Endothelial cell of umbilical vein (primary cell): ENCODE measurements around the gene COMMD9. TPM values are rescaled to one million over a fixed set of nuclear protein-coding genes. Genes with fewer than 3 reads are reported as not detected.

ENCODE experiments used
- BruUV-seq: library from RNA; stranded (reverse); fragments of 400-500 nt; replicated peaks from 2 replicates; lab custom pipeline; 2021; lab: Mats Ljungman, UMichigan
- CTCF ChIA-PET: fragments of 300-600, 350-600 bp; sonication (Branson Sonifier 250); formaldehyde crosslinking; loops from one replicate; lab custom pipeline; 2021; ENCODE audit warnings: antibody characterized with exemption, inconsistent platforms; lab: Charles Lee
- POLR2A ChIA-PET: fragments of 300-600, 350-600 bp; sonication (Branson Sonifier 250); formaldehyde crosslinking; loops from one replicate; lab custom pipeline; 2021; ENCODE audit warnings: antibody characterized with exemption, inconsistent platforms; lab: Charles Lee
- DNase-seq: peaks from one replicate; pipeline ENCODE4 v3.0.0-alpha.2; 2011; ENCODE audit warnings: low read depth, low spot score
- FAIRE-seq: peaks from 2 replicates; lab custom pipeline; 2011; peaks lifted over from hg19 to GRCh38; lab: Jason Lieb, UNC
- H2AFZ ChIP-seq: 2 replicates; pipeline ENCODE4 v1.6.0; 2012; ENCODE audit warnings: low read depth, low read length, control low read depth, inconsistent platforms
- H3K27ac ChIP-seq: 2 replicates; pipeline ENCODE4 v1.5.1; 2011; ENCODE audit warnings: low read depth, mild to moderate bottlenecking, control low read depth, low read length, moderate library complexity; ENCODE audit not compliant: insufficient read depth
- H3K27me3 ChIP-seq, 2 experiments: 2 replicates each; pipeline versions ENCODE4 v1.6.0 to v1.6.1; 2011; ENCODE audit warnings: low read length in 2 of 2, mixed read lengths in 1 of 2; ENCODE audit not compliant: control insufficient read depth in 2 of 2, insufficient read depth in 2 of 2
- H3K36me3 ChIP-seq, 2 experiments: 2 replicates in 1 of 2; 3 replicates in 1 of 2; pipeline ENCODE4 v1.5.1; 2011; ENCODE audit warnings: low read length in 2 of 2, mild to moderate bottlenecking in 1 of 2, moderate library complexity in 1 of 2; ENCODE audit not compliant: control insufficient read depth in 2 of 2, insufficient read depth in 2 of 2; ENCODE audit errors: extremely low read depth in 1 of 2
- H3K4me1 ChIP-seq: 3 replicates; pipeline ENCODE4 v1.5.1; 2011; ENCODE audit warnings: mild to moderate bottlenecking, low read length; ENCODE audit not compliant: control insufficient read depth, insufficient read depth; ENCODE audit errors: extremely low read depth
- H3K4me2 ChIP-seq: 2 replicates; pipeline ENCODE4 v1.6.1; 2011; ENCODE audit warnings: low read length, control low read depth, mixed read lengths; ENCODE audit not compliant: insufficient read depth
- H3K4me3 ChIP-seq, 3 experiments: fragments of 200-600 bp in 1 of 3; sonication (generic), shearing (Covaris generic) in 1 of 3; replicated peaks in 1 of 3; 2 replicates each; pipeline ENCODE4 v1.5.1; 2011 to 2016; ENCODE audit warnings: control low read depth in 3 of 3, low read length in 3 of 3, mild to moderate bottlenecking in 2 of 3, inconsistent platforms in 1 of 3, low read depth in 1 of 3, moderate library complexity in 1 of 3; ENCODE audit not compliant: insufficient read depth in 1 of 3
- H3K79me2 ChIP-seq: 2 replicates; pipeline ENCODE4 v1.6.0; 2012; ENCODE audit warnings: low read length, inconsistent platforms; ENCODE audit not compliant: control insufficient read depth, insufficient read depth
- H3K9ac ChIP-seq: replicated peaks from 2 replicates; pipeline ENCODE3; 2011; ENCODE audit warnings: low read length, control low read depth; ENCODE audit not compliant: insufficient read depth; ENCODE audit errors: extremely low read depth
- H3K9me1 ChIP-seq: replicated peaks from 3 replicates; pipeline ENCODE4 v1.6.0; 2011; ENCODE audit warnings: mild to moderate bottlenecking, low read length; ENCODE audit not compliant: control insufficient read depth, insufficient read depth; ENCODE audit errors: extremely low read depth
- H3K9me3 ChIP-seq: replicated peaks from 2 replicates; pipeline ENCODE4 v1.5.1; 2012; ENCODE audit warnings: low read length, inconsistent platforms; ENCODE audit not compliant: control insufficient read depth, insufficient read depth
- H4K20me1 ChIP-seq: replicated peaks from 2 replicates; pipeline ENCODE3; 2011; ENCODE audit warnings: mild to moderate bottlenecking, low read length; ENCODE audit not compliant: control insufficient read depth, insufficient read depth; ENCODE audit errors: extremely low read depth
- EZH2 ChIP-seq: IDR thresholded peaks from 2 replicates; pipeline ENCODE4 v1.6.1; 2012; ENCODE audit warnings: borderline replicate concordance, low read depth, mild to moderate bottlenecking, moderate library complexity, low read length, inconsistent platforms; ENCODE audit not compliant: severe bottlenecking
- FOS ChIP-seq: IDR thresholded peaks from 2 replicates; pipeline ENCODE4 v1.6.1; 2011; ENCODE audit warnings: mild to moderate bottlenecking, low read length, moderate library complexity, borderline replicate concordance; ENCODE audit not compliant: insufficient read depth
- GATA2 ChIP-seq: IDR thresholded peaks from 2 replicates; pipeline ENCODE4 v1.7.0; 2011; ENCODE audit warnings: low read depth, mild to moderate bottlenecking, moderate library complexity, mixed read lengths, low read length; ENCODE audit not compliant: insufficient read length, insufficient read depth
- JUN ChIP-seq: IDR thresholded peaks from 2 replicates; pipeline ENCODE4 v1.6.1; 2011; ENCODE audit warnings: borderline replicate concordance, low read depth; ENCODE audit not compliant: insufficient read length, insufficient read depth
- MAX ChIP-seq: IDR thresholded peaks from 2 replicates; pipeline ENCODE4 v1.6.1; 2011; ENCODE audit not compliant: insufficient read depth, insufficient read length
- MYC ChIP-seq: IDR thresholded peaks from one replicate; pipeline ENCODE4 v1.6.1; 2011; ENCODE audit warnings: mild to moderate bottlenecking, low read depth, low read length
- POLR2A ChIP-seq: IDR thresholded peaks from 2 replicates; pipeline ENCODE4 v1.6.1; 2012; ENCODE audit warnings: low read depth, mild to moderate bottlenecking, control low read depth, low read length
- POLR2AphosphoS5 ChIP-seq: IDR thresholded peaks from 2 replicates; pipeline ENCODE4 v1.6.1; 2012; ENCODE audit warnings: low read depth, mild to moderate bottlenecking, control low read depth, low read length, moderate library complexity; ENCODE audit not compliant: insufficient read depth
- dilution Hi-C: fragments of 300-500 bp; cut with MboI; formaldehyde crosslinking; loops from one replicate; pipeline ENCODE4 v1.15.0; 2019; ENCODE audit warnings: low sequenced_read_pairs; ENCODE audit not compliant: extremely low pct_ligation_motif_present
- intact Hi-C: fragments of 100-400 bp; cut with micrococcal nuclease; formaldehyde crosslinking; loops from one replicate; pipeline ENCODE4 v1.10.0; 2022
- polyA plus RNA-seq, 4 experiments: library from polyadenylated mRNA; depleted of rRNA in 3 of 4; stranded (reverse) in 3 of 4; unstranded in 1 of 4; fragments of >200 nt; gene quantifications; 2 replicates each; pipeline versions ENCODE4 v1.2.1 to v1.2.3, GENCODE V29; 2011 to 2012; ENCODE audit warnings: missing spikeins in 1 of 4
- total RNA-seq: library from RNA; stranded (reverse); gene quantifications from 2 replicates; pipeline ENCODE4 v1.2.3, GENCODE V29; 2021
- TF ChIP-seq, protein P1 (sequence below), 2 donors: IDR thresholded peaks; 1 replicate in 1 of 2; 2 replicates in 1 of 2; pipeline ENCODE4 v1.5.1; 2011; ENCODE audit warnings: low read length in 2 of 2, mild to moderate bottlenecking in 2 of 2, moderate library complexity in 2 of 2, control low read depth in 1 of 2, inconsistent platforms in 1 of 2, low read depth in 1 of 2; ENCODE audit not compliant: insufficient read depth in 1 of 2; ENCODE audit errors: extremely low read depth in 1 of 2

Gene COMMD9
- total and polyA plus RNA-seq, 2 donors (not counting 3 experiments of a cell fraction or from before 2014, with no cell fraction given): 65.1 to 78.9 TPM

- dilution Hi-C loops (no loop called here), intact Hi-C loops (no loop called here)
- Histone ChIP-seq H3K27me3 (peaks cover 9 to 13% of the 10 kb centered on the region in 2 experiments), H3K4me1 (peaks cover 7% of the 10 kb centered on the region), H3K27ac (no peak overlapping the region), H4K20me1 (no peaks in the 10 kb centered on the region), H3K9me3 (no peaks in the 10 kb centered on the region), H3K36me3 (no peaks in the 10 kb centered on the region), H3K4me2 (no peak overlapping the region), H3K4me3 (no peak overlapping the region), H2AFZ (no peak overlapping the region), H3K9ac (no peak overlapping the region), H3K9me1 (no peaks in the 10 kb centered on the region), H3K79me2 (no peaks in the 10 kb centered on the region)
- DNase-seq (no peak), FAIRE-seq (no peak)
- no TSS peak for BruUV-seq
- ChIA-PET CTCF (no interaction called here), POLR2A (no interaction called here)
- TF ChIP-seq POLR2A: no peak
- TF ChIP-seq, protein P1, sequence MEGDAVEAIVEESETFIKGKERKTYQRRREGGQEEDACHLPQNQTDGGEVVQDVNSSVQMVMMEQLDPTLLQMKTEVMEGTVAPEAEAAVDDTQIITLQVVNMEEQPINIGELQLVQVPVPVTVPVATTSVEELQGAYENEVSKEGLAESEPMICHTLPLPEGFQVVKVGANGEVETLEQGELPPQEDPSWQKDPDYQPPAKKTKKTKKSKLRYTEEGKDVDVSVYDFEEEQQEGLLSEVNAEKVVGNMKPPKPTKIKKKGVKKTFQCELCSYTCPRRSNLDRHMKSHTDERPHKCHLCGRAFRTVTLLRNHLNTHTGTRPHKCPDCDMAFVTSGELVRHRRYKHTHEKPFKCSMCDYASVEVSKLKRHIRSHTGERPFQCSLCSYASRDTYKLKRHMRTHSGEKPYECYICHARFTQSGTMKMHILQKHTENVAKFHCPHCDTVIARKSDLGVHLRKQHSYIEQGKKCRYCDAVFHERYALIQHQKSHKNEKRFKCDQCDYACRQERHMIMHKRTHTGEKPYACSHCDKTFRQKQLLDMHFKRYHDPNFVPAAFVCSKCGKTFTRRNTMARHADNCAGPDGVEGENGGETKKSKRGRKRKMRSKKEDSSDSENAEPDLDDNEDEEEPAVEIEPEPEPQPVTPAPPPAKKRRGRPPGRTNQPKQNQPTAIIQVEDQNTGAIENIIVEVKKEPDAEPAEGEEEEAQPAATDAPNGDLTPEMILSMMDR (IDR thresholded peaks at IDR 0.05; ENCODE audit: extremely low read depth in 1 of 2, insufficient read depth in 1 of 2, low read depth in 1 of 2, low read length in 2 of 2): no peak
These were observed 44.2 kb upstream of the COMMD9 start for GRCh38 chr11:36333468-36333867.

- Histone ChIP-seq H3K9me3 (no peaks in the 10 kb centered on the region), H3K36me3 (no peaks in the 10 kb centered on the region), H3K27ac (no peak overlapping the region), H3K79me2 (no peaks in the 10 kb centered on the region), H3K9me1 (no peaks in the 10 kb centered on the region), H2AFZ (no peak overlapping the region), H3K9ac (no peak overlapping the region), H3K4me2 (no peak overlapping the region), H3K27me3 (peaks cover 6 to 10% of the 10 kb centered on the region in 2 experiments), H3K4me3 (no peak overlapping the region), H4K20me1 (no peaks in the 10 kb centered on the region), H3K4me1 (peaks cover 7% of the 10 kb centered on the region)
- intact Hi-C loops: no loop called here
- POLR2A ChIA-PET: no interaction called here
- TF ChIP-seq MAX (no peak), EZH2 (no peak), POLR2AphosphoS5 (no peak), FOS (no peak), MYC (no peak), JUN (no peak), POLR2A (no peak), GATA2 (no peak)
- TF ChIP-seq, protein P1 (IDR thresholded peaks at IDR 0.05; ENCODE audit: extremely low read depth in 1 of 2, insufficient read depth in 1 of 2, low read depth in 1 of 2, low read length in 2 of 2): no peak
- DNase-seq (no peak), FAIRE-seq (no peak)
- dilution Hi-C loops: no loop called here
- CTCF ChIA-PET: no interaction called here
- BruUV-seq: no TSS peak
These were observed 41.2 kb upstream of the COMMD9 start for GRCh38 chr11:36330411-36330810.
